ENCODE measurements around the gene BMP8B.
"Not testable (repeated sequence)": the region's sequence is repeated elsewhere in the genome, so short reads cannot be mapped to it uniquely, and the experiment has no call there.

BMP8B gene

GRCh38 chr1:39823450-39823849, 34.8 kb upstream of the BMP8B start:
- POLR2A ChIA-PET, result not testable (repeated sequence)
- WGBS (ENCODE audit: insufficient coverage), result 100% methylated on average over 3 of the region's 3 CpGs

GRCh38 chr1:39822146-39822545, 33.5 kb upstream of the BMP8B start:
- Histone ChIP-seq H3K4me1 (ENCODE audit: control extremely low read depth in 1 of 4, control insufficient read depth in 4 of 4, insufficient read depth in 4 of 4, low read length in 3 of 4) (peaks cover 0 to 4% (median 4%) of the 10 kb centered on the region in 4 experiments), H3K4me3 (ENCODE audit: control insufficient read depth in 1 of 7, extremely low read depth in 1 of 7, insufficient read depth in 4 of 7, low read depth in 2 of 7, low read length in 6 of 7) (no peak overlapping the region), H3K27ac (ENCODE audit: insufficient read depth in 1 of 2, low read depth in 1 of 2, low read length in 2 of 2, poor library complexity in 1 of 2, severe bottlenecking in 2 of 2) (no peak overlapping the region), H3K9me3 (ENCODE audit: control extremely low read depth in 1 of 5, control insufficient read depth in 4 of 5, insufficient read depth in 2 of 5, low read depth in 1 of 5, low read length in 4 of 5) (no peaks in the 10 kb centered on the region), H3K36me3 (ENCODE audit: control insufficient read depth in 4 of 4, insufficient read depth in 4 of 4, low read length in 3 of 4) (no peaks in the 10 kb centered on the region), H3K27me3 (replicated peaks in 2 of 5; ENCODE audit: control insufficient read depth in 4 of 5, insufficient read depth in 5 of 5, low read length in 4 of 5) (peaks cover 0 to 2% (median 0%) of the 10 kb centered on the region in 5 experiments)
- 78% methylated on average over 3 of the region's 5 CpGs for WGBS (ENCODE audit: insufficient coverage)
- CTCF ChIA-PET, result interaction anchor here (0.7 to 1.8 kb wide), 3 partner anchors 74 to 98 kb away, joined by 3 to 10 read pairs (median 4); partner anchors contain the start of gene MYCL
- POLR2A ChIA-PET, result no interaction called here
- no peak for DNase-seq

More at GRCh38 chr1:39823450-39823849, 34.8 kb upstream of the BMP8B start:
- not testable (repeated sequence) for H3K27ac ChIP-seq (ENCODE audit: insufficient read depth in 1 of 2, low read depth in 1 of 2, low read length in 2 of 2, poor library complexity in 1 of 2, severe bottlenecking in 2 of 2); H3K27me3 ChIP-seq (replicated peaks in 2 of 5; ENCODE audit: control insufficient read depth in 4 of 5, insufficient read depth in 5 of 5, low read length in 4 of 5); H3K9me3 ChIP-seq (ENCODE audit: control extremely low read depth in 1 of 5, control insufficient read depth in 4 of 5, insufficient read depth in 2 of 5, low read depth in 1 of 5, low read length in 4 of 5); DNase-seq; H3K4me3 ChIP-seq (ENCODE audit: control insufficient read depth in 1 of 7, extremely low read depth in 1 of 7, insufficient read depth in 4 of 7, low read depth in 2 of 7, low read length in 6 of 7); H3K36me3 ChIP-seq (ENCODE audit: control insufficient read depth in 4 of 4, insufficient read depth in 4 of 4, low read length in 3 of 4); H3K4me1 ChIP-seq (ENCODE audit: control extremely low read depth in 1 of 4, control insufficient read depth in 4 of 4, insufficient read depth in 4 of 4, low read length in 3 of 4)
- CTCF ChIA-PET, result interaction anchor here (1.3 to 1.8 kb wide), 2 partner anchors 13 to 79 kb away, joined by 3 to 10 read pairs; partner anchors contain the start of gene MYCL

GRCh38 chr1:39819091-39819812, 30.6 kb upstream of the BMP8B start:
- peaks cover 0 to 2% (median 0%) of the 10 kb centered on the region in 5 experiments for H3K27me3 ChIP-seq (replicated peaks in 2 of 5; ENCODE audit: control insufficient read depth in 4 of 5, insufficient read depth in 5 of 5, low read length in 4 of 5)
- peaks cover 0 to 8% (median 4%) of the 10 kb centered on the region in 4 experiments for H3K4me1 ChIP-seq (ENCODE audit: control extremely low read depth in 1 of 4, control insufficient read depth in 4 of 4, insufficient read depth in 4 of 4, low read length in 3 of 4)
- no peaks in the 10 kb centered on the region for H3K9me3 ChIP-seq (ENCODE audit: control extremely low read depth in 1 of 5, control insufficient read depth in 4 of 5, insufficient read depth in 2 of 5, low read depth in 1 of 5, low read length in 4 of 5)
- no peaks in the 10 kb centered on the region for H3K36me3 ChIP-seq (ENCODE audit: control insufficient read depth in 4 of 4, insufficient read depth in 4 of 4, low read length in 3 of 4)
- DNase-seq, result no peak
- no peak overlapping the region for H3K27ac ChIP-seq (ENCODE audit: insufficient read depth in 1 of 2, low read depth in 1 of 2, low read length in 2 of 2, poor library complexity in 1 of 2, severe bottlenecking in 2 of 2)
- H3K4me3 ChIP-seq (ENCODE audit: control insufficient read depth in 1 of 7, extremely low read depth in 1 of 7, insufficient read depth in 4 of 7, low read depth in 2 of 7, low read length in 6 of 7), result no peak overlapping the region
- 93% methylated on average over 21 of the region's 22 CpGs for WGBS (ENCODE audit: insufficient coverage)
- CTCF ChIA-PET, result interaction anchor here (0.7 to 6.5 kb wide), 6 partner anchors 23 to 214 kb away, joined by 3 to 74 read pairs (median 6); partner anchors contain the start of gene MYCL
- POLR2A ChIA-PET, result no interaction called here

GRCh38 chr1:39818482-39818881, 29.8 kb upstream of the BMP8B start:
- Histone ChIP-seq H3K27me3 (replicated peaks in 2 of 5; ENCODE audit: control insufficient read depth in 4 of 5, insufficient read depth in 5 of 5, low read length in 4 of 5) (peaks cover 0 to 2% (median 0%) of the 10 kb centered on the region in 5 experiments), H3K4me1 (ENCODE audit: control extremely low read depth in 1 of 4, control insufficient read depth in 4 of 4, insufficient read depth in 4 of 4, low read length in 3 of 4) (peaks cover 0 to 8% (median 4%) of the 10 kb centered on the region in 4 experiments), H3K36me3 (ENCODE audit: control insufficient read depth in 4 of 4, insufficient read depth in 4 of 4, low read length in 3 of 4) (no peaks in the 10 kb centered on the region), H3K4me3 (ENCODE audit: control insufficient read depth in 1 of 7, extremely low read depth in 1 of 7, insufficient read depth in 4 of 7, low read depth in 2 of 7, low read length in 6 of 7) (no peak overlapping the region), H3K9me3 (ENCODE audit: control extremely low read depth in 1 of 5, control insufficient read depth in 4 of 5, insufficient read depth in 2 of 5, low read depth in 1 of 5, low read length in 4 of 5) (no peaks in the 10 kb centered on the region), H3K27ac (ENCODE audit: insufficient read depth in 1 of 2, low read depth in 1 of 2, low read length in 2 of 2, poor library complexity in 1 of 2, severe bottlenecking in 2 of 2) (no peak overlapping the region)
- CTCF ChIA-PET, result interaction anchor here (1.1 to 6.5 kb wide), 11 partner anchors 8 to 214 kb away, joined by 3 to 74 read pairs (median 7); partner anchors contain the start of gene MYCL
- POLR2A ChIA-PET, result no interaction called here
- peak in 2 of 3 donors; percentile 35 to 40 for DNase-seq
- WGBS (ENCODE audit: insufficient coverage), result 95% methylated on average over 2 of the region's 2 CpGs

- H3K4me3 ChIP-seq (ENCODE audit: control insufficient read depth in 1 of 7, extremely low read depth in 1 of 7, insufficient read depth in 4 of 7, low read depth in 2 of 7, low read length in 6 of 7), result peak overlapping the region in 3 of 7 experiments; percentile 21 to 37 (median 28)
- H3K36me3 ChIP-seq (ENCODE audit: control insufficient read depth in 4 of 4, insufficient read depth in 4 of 4, low read length in 3 of 4); H3K4me1 ChIP-seq (ENCODE audit: control extremely low read depth in 1 of 4, control insufficient read depth in 4 of 4, insufficient read depth in 4 of 4, low read length in 3 of 4); H3K9me3 ChIP-seq (ENCODE audit: control extremely low read depth in 1 of 5, control insufficient read depth in 4 of 5, insufficient read depth in 2 of 5, low read depth in 1 of 5, low read length in 4 of 5); H3K27me3 ChIP-seq (replicated peaks in 2 of 5; ENCODE audit: control insufficient read depth in 4 of 5, insufficient read depth in 5 of 5, low read length in 4 of 5); POLR2A ChIA-PET: not testable (repeated sequence)
- 38% methylated on average over 8 of the region's 24 CpGs for WGBS (ENCODE audit: insufficient coverage)
- DNase-seq, result peak; percentile 79 to 93 (median 87)
- CTCF ChIA-PET, result interaction anchor here (0.7 to 6.5 kb wide), 19 partner anchors 9 to 215 kb away, joined by 3 to 74 read pairs (median 5); partner anchors contain the start of gene MYCL
- peak overlapping the region in 1 of 2 experiments; percentile 43 for H3K27ac ChIP-seq (ENCODE audit: insufficient read depth in 1 of 2, low read depth in 1 of 2, low read length in 2 of 2, poor library complexity in 1 of 2, severe bottlenecking in 2 of 2)
Observed at GRCh38 chr1:39817091-39817932, 28.6 kb upstream of the BMP8B start.

GRCh38 chr1:39816415-39817090, 27.9 kb upstream of the BMP8B start:
- CTCF ChIA-PET, result interaction anchor here (0.7 to 6.5 kb wide), 20 partner anchors 10 to 216 kb away, joined by 3 to 74 read pairs (median 4); partner anchors contain the start of gene MYCL
- WGBS (ENCODE audit: insufficient coverage), result 10% methylated on average over 6 of the region's 11 CpGs
- DNase-seq, result peak; percentile 65 to 83 (median 77)
- peaks cover 0 to 8% (median 4%) of the 10 kb centered on the region in 4 experiments for H3K4me1 ChIP-seq (ENCODE audit: control extremely low read depth in 1 of 4, control insufficient read depth in 4 of 4, insufficient read depth in 4 of 4, low read length in 3 of 4)
- H3K27ac ChIP-seq (ENCODE audit: insufficient read depth in 1 of 2, low read depth in 1 of 2, low read length in 2 of 2, poor library complexity in 1 of 2, severe bottlenecking in 2 of 2), result no peak overlapping the region
- H3K27me3 ChIP-seq (replicated peaks in 2 of 5; ENCODE audit: control insufficient read depth in 4 of 5, insufficient read depth in 5 of 5, low read length in 4 of 5), result peaks cover 0 to 2% (median 0%) of the 10 kb centered on the region in 5 experiments
- POLR2A ChIA-PET, result no interaction called here
- no peaks in the 10 kb centered on the region for H3K9me3 ChIP-seq (ENCODE audit: control extremely low read depth in 1 of 5, control insufficient read depth in 4 of 5, insufficient read depth in 2 of 5, low read depth in 1 of 5, low read length in 4 of 5)
- no peaks in the 10 kb centered on the region for H3K36me3 ChIP-seq (ENCODE audit: control insufficient read depth in 4 of 4, insufficient read depth in 4 of 4, low read length in 3 of 4)
- H3K4me3 ChIP-seq (ENCODE audit: control insufficient read depth in 1 of 7, extremely low read depth in 1 of 7, insufficient read depth in 4 of 7, low read depth in 2 of 7, low read length in 6 of 7), result peak overlapping the region in 1 of 7 experiments; percentile 16

All from common myeloid progenitor, CD34-positive (primary cell).